Measurements from ENCODE around the gene DMP1.
"Not testable (repeated sequence)": the region's sequence is repeated elsewhere in the genome, so short reads cannot be mapped to it uniquely, and the experiment has no call there.

Gene DMP1

DNA sequence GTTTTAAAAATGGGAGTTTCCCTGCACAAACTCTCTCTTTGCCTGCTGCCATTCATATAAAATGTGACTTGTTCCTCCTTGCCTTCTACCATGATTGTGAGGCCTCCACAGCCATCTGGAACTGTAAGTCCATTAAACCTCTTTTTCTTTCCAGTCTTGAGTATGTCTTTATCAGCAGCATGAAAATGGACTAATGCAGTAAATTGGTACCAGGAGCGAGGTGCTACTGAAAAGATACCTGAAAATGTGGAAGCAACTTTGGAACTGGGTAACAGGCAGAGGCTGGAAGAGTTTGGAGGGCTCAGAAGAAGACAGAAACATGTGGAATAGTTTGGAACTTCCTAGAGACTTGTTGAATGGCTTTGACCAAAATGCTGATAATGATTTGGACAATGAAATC, 40.9 kb downstream of the DMP1 start:
- not testable (repeated sequence) for DNase-seq

DNA sequence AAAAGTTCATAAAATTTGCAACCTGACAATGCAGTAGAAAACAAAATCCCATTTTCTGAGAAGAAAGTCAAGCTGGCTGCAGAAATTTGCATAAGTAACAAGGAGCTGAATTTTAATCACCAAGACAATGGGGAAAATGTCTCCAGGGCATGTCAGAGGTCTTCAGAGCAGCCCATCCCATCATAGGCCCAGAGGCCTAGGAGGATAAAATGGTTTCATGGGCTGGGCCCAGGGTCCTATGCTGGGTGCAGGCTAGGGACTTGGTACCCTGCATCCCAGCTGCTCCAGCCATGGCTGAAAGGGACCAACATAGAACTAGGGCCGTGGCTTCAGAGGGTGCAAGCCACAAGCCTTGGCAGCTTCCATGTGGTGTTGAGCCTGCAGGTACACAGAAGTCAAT, 42.0 kb downstream of the DMP1 start:
- DNase-seq: not testable (repeated sequence)

DNA sequence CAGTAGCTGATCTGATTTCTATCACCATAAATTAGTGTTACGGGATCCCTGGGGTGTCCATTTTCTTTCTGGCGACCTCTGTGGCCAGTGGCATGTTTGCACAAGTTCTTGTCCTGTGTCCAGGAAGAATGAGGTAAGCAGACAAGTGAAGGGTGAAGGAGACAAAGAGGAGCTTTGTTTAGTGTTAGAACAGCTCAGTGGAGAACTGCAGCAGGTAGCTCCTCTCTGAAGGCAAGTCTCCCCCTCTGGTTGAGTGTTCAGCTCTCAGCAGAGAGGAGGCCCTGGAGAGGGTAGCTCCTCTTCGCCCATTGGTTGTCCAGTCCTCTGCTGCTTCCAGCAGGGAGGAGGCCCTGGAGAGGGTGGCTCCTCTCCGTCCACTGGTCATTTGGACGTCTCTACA, 47.2 kb downstream of the DMP1 start:
- DNase-seq: no peak

DNA sequence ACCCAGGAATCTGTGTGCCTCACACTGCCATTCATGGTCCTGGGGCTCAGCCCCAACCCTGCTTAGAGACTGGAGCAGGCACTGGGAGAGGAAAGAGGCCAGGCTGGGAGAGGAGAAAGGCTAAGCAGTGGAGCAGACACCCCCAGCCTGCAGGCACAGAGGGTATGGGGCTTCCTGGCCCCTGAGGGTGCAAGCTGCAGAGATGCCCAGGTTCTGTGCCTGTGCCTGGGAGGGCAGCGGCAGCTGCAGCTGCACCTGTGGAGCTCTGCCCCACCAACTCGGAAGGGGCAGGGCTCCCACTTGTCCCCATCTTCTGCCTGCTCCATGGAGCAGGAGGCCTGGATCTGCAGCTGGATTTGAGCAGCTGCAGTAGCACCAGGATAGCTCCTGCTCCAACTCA, 47.9 kb downstream of the DMP1 start:
- no peak for DNase-seq

DNA sequence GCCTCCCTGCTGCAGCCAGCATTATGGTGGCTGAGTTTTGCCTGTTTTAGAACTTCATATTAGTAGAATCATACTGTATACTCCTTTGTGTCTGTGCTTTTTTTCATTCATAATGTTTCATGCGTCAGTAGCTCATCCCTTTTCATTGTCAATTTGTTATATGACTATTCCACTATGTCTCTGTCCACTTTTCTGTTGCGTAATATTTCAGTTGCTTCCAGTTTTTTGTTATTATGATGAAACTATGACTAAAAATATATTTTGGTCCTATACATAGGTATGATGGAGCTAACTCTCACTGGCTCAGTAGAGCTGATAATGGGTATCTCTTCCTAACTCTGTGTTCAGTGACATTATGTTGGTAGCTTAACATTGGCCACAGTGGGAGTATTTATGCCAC, 48.3 kb downstream of the DMP1 start:
- DNase-seq: no peak

DNA sequence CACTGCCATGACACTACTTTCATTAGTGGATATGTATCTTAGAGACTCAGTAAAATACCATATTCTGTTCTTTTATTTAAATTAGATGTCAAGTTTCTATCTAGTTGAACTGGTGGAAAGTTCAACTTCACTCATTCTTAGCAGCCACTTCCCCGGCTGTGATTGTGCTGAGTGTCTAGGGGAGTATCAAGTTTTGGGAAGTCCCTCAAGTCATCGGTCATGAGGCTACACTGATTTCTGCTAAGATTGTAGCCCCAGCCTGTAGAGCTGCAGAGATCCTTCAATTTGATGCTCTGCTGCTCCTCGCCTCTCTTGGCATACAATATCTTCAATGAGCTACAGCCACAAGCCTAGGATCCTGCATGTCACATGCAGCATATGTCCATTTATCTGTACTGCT, 53.9 kb downstream of the DMP1 start:
- no peak for DNase-seq

DNA sequence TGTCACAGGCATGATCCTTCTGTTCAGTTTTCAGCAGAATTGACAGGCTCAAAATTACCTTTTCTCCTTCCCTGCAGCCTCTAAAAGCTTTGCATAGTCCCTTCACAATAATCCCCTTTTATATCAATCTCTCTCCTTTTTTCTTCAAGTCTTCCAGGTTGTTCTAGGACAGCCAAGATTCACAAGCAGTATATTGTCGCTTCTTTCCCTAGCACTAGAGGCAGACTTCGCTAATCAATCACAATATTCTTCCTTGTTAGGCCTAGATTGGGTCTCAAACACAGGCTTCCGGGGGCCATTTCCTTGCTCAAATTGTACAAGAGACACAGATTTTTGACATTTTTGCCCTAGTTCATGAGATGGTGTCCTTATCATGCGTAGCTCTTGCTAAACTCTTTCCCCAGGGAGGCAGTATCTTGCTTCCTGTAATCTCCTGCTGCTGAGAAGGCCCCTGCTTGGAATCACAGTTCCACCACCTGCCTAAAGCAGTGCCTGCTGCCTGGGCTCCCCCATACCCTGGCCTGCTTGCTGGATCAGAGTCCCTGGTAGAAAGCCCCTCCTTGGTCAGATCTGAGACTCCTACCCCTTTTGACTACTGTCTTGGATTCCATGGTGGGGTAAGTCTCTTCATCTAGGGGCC, 57.3 kb downstream of the DMP1 start:
- DNase-seq: no peak

Data from effector CD8-positive, alpha-beta T cell (primary cell).